Esophagus squamous epithelium (tissue), 4 donors: Measurements from ENCODE around the gene KLHL40.

Experiments
- CTCF ChIP-seq, 6 experiments: fragments of 450-650 bp in 4 of 6; fragments of 200-600 bp in 2 of 6; sonication (generic) in 2 of 6; IDR thresholded peaks; one replicate each; pipeline ENCODE4 v1.5.1; 2016 to 2019; ENCODE audit warnings: antibody characterized with exemption in 6 of 6, mild to moderate bottlenecking in 4 of 6, moderate library complexity in 4 of 6
- POLR2A ChIP-seq, 4 donors: fragments of 450-650 bp; IDR thresholded peaks; one replicate each; pipeline ENCODE4 v1.6.1; 2017; ENCODE audit warnings: antibody characterized with exemption in 4 of 4, mild to moderate bottlenecking in 4 of 4, moderate library complexity in 3 of 4

DNA sequence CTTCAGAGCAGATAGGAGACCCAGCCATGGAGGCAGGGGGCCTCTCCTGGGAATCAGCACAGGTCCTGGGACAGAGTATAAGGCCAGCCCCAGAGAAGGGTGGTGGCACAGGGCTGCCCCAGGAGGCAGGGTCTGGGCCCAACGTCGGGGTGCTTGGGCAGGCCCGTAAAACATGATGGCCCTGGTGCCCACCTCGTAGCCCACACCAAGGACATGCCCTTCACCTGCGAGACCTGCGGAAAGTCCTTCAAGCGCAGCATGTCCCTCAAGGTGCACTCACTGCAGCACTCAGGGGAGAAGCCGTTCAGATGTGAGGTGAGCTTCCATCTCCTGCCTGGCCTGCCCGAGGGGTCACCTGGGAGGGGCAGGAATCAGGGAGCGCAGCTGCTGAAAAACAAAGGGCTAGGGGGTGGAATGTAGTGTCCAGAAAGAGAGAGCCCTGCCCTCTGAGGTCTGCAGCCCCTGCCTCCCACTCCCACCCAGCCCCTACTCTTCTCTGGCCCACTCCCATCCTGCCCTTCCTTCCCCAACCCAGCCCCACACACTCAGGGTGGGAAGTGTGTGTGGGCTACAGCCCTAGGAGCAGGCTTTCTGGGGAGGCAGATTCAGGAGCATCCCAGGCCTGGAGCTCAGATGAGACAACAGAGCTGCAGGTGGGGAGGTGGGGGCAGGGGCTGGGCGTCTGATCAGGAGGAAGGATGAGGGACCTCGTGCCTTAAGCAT is 22.4 kb upstream of the KLHL40 start:
- TF ChIP-seq CTCF (IDR thresholded peaks at IDR 0.05), result no peak
- TF ChIP-seq POLR2A (IDR thresholded peaks at IDR 0.05), result no peak
